Sigmoid colon (tissue), 4 donors: Measurements from ENCODE around the gene TPX2.

Experiments used
- CTCF ChIP-seq, 4 experiments: fragments of 450-650 bp in 3 of 4; fragments of 200-600 bp in 1 of 4; IDR thresholded peaks; one replicate each; pipeline ENCODE4 v1.5.1; 2016 to 2019; ENCODE audit warnings: antibody characterized with exemption in 4 of 4, mild to moderate bottlenecking in 3 of 4, moderate library complexity in 2 of 4
- EP300 ChIP-seq, 4 donors: sonication (generic); formaldehyde crosslinking; IDR thresholded peaks; one replicate each; pipeline ENCODE4 v1.6.1; 2017; ENCODE audit warnings: antibody characterized with exemption in 4 of 4
- POLR2AphosphoS5 ChIP-seq, 4 donors: sonication (generic); formaldehyde crosslinking; IDR thresholded peaks; one replicate each; pipeline ENCODE4 v1.6.1; 2017; ENCODE audit warnings: antibody characterized with exemption in 4 of 4

- TF ChIP-seq EP300 (IDR thresholded peaks at IDR 0.05) (no peak), CTCF (IDR thresholded peaks at IDR 0.05) (no peak), POLR2AphosphoS5 (IDR thresholded peaks at IDR 0.05) (no peak)
Observed at GRCh38 chr20:31691646-31692275, 47.3 kb upstream of the TPX2 start.
